PC-3 (cell line): ENCODE measurements around the gene GPR156. TPM values are rescaled to one million over a fixed set of nuclear protein-coding genes. Genes with fewer than 3 reads are reported as not detected.

Experiments used
- ATAC-seq: fragments of 200-7000 bp; cut with Tn5 transposase; 2 replicates; pipeline ENCODE4 v1.9.1; 2020; ENCODE audit warnings: mild to moderate bottlenecking, moderate library complexity
- BruUV-seq: library from RNA; stranded (reverse); fragments of 400-500 nt; replicated peaks from 2 replicates; lab custom pipeline; 2021; lab: Mats Ljungman, UMichigan
- CTCF ChIA-PET: fragments of 300-600 bp; sonication (Branson Sonifier 250); formaldehyde crosslinking; loops from one replicate; lab custom pipeline; 2022; ENCODE audit warnings: antibody characterized with exemption; lab: Charles Lee
- POLR2A ChIA-PET: fragments of 300-600 bp; sonication (Branson Sonifier 250); formaldehyde crosslinking; loops from one replicate; lab custom pipeline; 2022; ENCODE audit warnings: antibody characterized with exemption; ENCODE audit not compliant: unreplicated experiment; lab: Charles Lee
- DNase-seq: peaks from one replicate; pipeline ENCODE4 v3.0.0-alpha.2; 2015
- H2AFZ ChIP-seq: fragments of 300-600 bp; sonication (generic); 2 replicates; pipeline ENCODE4 v1.6.0; 2016; ENCODE audit warnings: antibody characterized with exemption, low read length
- H3F3A ChIP-seq: fragments of 300-600 bp; sonication (generic); one replicate; pipeline ENCODE4 v1.6.0; 2017; ENCODE audit warnings: antibody characterized with exemption, low read length, control low read depth, mild to moderate bottlenecking; ENCODE audit not compliant: unreplicated experiment
- H3K27ac ChIP-seq: fragments of 300-600 bp; sonication (generic); 2 replicates; pipeline ENCODE4 v1.5.1; 2016; ENCODE audit warnings: mild to moderate bottlenecking, low read length
- H3K27me3 ChIP-seq: fragments of 300-600 bp; sonication (generic); 2 replicates; pipeline ENCODE4 v1.6.1; 2016; ENCODE audit warnings: low read length, mixed read lengths
- H3K36me3 ChIP-seq: fragments of 300-600 bp; sonication (generic); 2 replicates; pipeline ENCODE4 v1.6.1; 2016; ENCODE audit warnings: low read depth, mixed run types, low read length, mixed read lengths
- H3K4me1 ChIP-seq: fragments of 300-600 bp; sonication (generic); 2 replicates; pipeline ENCODE4 v1.5.1; 2016; ENCODE audit warnings: low read length; ENCODE audit not compliant: insufficient read depth
- H3K4me2 ChIP-seq: fragments of 300-600 bp; sonication (generic); 2 replicates; pipeline ENCODE4 v1.6.0; 2016; ENCODE audit warnings: low read length
- H3K4me3 ChIP-seq: fragments of 300-600 bp; sonication (generic); 2 replicates; pipeline ENCODE4 v1.5.1; 2016; ENCODE audit warnings: mild to moderate bottlenecking, low read length, mixed read lengths
- H3K79me2 ChIP-seq: fragments of 300-600 bp; sonication (generic); 2 replicates; pipeline ENCODE4 v1.6.1; 2017; ENCODE audit warnings: low read length, mixed read lengths
- H3K9ac ChIP-seq: fragments of 300-600 bp; sonication (generic); 2 replicates; pipeline ENCODE4 v1.6.0; 2016; ENCODE audit warnings: mild to moderate bottlenecking, low read length
- H3K9me2 ChIP-seq: fragments of 300-600 bp; sonication (generic); replicated peaks from 2 replicates; pipeline ENCODE4 v1.6.1; 2016; ENCODE audit warnings: mixed run types, low read length, mixed read lengths
- H3K9me3 ChIP-seq: fragments of 300-600 bp; sonication (generic); 2 replicates; pipeline ENCODE4 v1.6.1; 2016; ENCODE audit warnings: low read length, mixed read lengths
- H4K20me1 ChIP-seq: fragments of 300-600 bp; sonication (generic); 2 replicates; pipeline ENCODE4 v1.6.1; 2016; ENCODE audit warnings: low read length, mixed read lengths
- CTCF ChIP-seq: fragments of 300-600 bp; sonication (generic); conservative IDR thresholded peaks from 2 replicates; pipeline ENCODE4 v1.5.1; 2017; ENCODE audit warnings: antibody characterized with exemption, low read depth, mild to moderate bottlenecking, low read length
- EZH2 ChIP-seq: fragments of 300-600 bp; sonication (generic); IDR thresholded peaks from one replicate; pipeline ENCODE4 v1.6.1; 2017; ENCODE audit warnings: antibody characterized with exemption, mild to moderate bottlenecking, low read length; ENCODE audit not compliant: unreplicated experiment
- EZH2phosphoT487 ChIP-seq: fragments of 300-600 bp; sonication (generic); IDR thresholded peaks from 2 replicates; pipeline ENCODE4 v1.6.1; 2018; ENCODE audit warnings: mild to moderate bottlenecking, antibody characterized with exemption, low read length, borderline replicate concordance
- intact Hi-C: fragments of 100-400 bp; cut with micrococcal nuclease; formaldehyde crosslinking; loops from 2 replicates; pipeline ENCODE4 v1.9.0; 2023
- total RNA-seq: library from RNA; depleted of rRNA; stranded (reverse); fragments of >200 nt; gene quantifications from 2 replicates; pipeline ENCODE4 v1.2.3, GENCODE V29; 2014

Gene GPR156
- total RNA-seq, 1 experiment from 2014 or later = 5.1 TPM

GRCh38 chr3:120272286-120272685 lies 12.7 kb downstream of the GPR156 start:
- H3K9me3 ChIP-seq = no peaks in the 10 kb centered on the region
- no peaks in the 10 kb centered on the region for H3K36me3 ChIP-seq
- H3K27me3 ChIP-seq = no peaks in the 10 kb centered on the region
- BruUV-seq = no TSS peak
- intact Hi-C loops = no loop called here
- TF ChIP-seq EZH2 = no peak
- no peak for TF ChIP-seq CTCF
- no peak for TF ChIP-seq EZH2phosphoT487
- H3K4me3 ChIP-seq = no peak overlapping the region
- no peaks in the 10 kb centered on the region for H3K9me2 ChIP-seq
- no peak overlapping the region for H2AFZ ChIP-seq
- ATAC-seq (no peak), DNase-seq (no peak)
- CTCF ChIA-PET = no interaction called here
- H3K4me2 ChIP-seq = no peak overlapping the region
- no peaks in the 10 kb centered on the region for H4K20me1 ChIP-seq
- POLR2A ChIA-PET = interaction anchor here (0.7 kb wide), 1 partner anchor 503 kb away, joined by 4 read pairs; no protein-coding TSS in a partner anchor
- no peak overlapping the region for H3K27ac ChIP-seq
- no peaks in the 10 kb centered on the region for H3K79me2 ChIP-seq
- no peaks in the 10 kb centered on the region for H3F3A ChIP-seq
- no peak overlapping the region for H3K9ac ChIP-seq
- H3K4me1 ChIP-seq = peaks cover 4% of the 10 kb centered on the region; the same call in 1 of the 2 replicates

DNA sequence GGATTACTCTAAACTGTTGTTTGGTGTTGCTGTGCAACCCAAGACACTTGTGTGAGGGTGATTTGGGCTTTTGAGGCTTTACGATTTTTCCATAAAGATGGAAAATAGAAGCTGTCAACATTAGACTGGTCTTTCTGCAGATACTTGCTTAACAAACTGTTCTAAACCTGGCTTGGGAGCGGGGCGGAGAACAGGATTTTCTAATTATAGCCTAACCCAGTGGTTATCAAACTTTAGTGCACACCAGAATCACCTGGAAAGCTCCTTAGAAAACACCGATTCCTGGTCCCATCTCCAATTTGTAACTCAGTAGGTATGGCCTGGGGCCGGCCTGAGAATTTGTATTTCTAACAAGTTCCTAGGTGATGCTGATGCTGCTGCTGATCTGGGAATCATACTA lies 19.0 kb downstream of the GPR156 start:
- no peak overlapping the region for H3K4me2 ChIP-seq
- H3K9me3 ChIP-seq = no peaks in the 10 kb centered on the region
- no peaks in the 10 kb centered on the region for H4K20me1 ChIP-seq
- no TSS peak for BruUV-seq
- ChIA-PET POLR2A (no interaction called here), CTCF (no interaction called here)
- TF ChIP-seq EZH2phosphoT487 (no peak), CTCF (no peak), EZH2 (no peak)
- no peaks in the 10 kb centered on the region for H3K27me3 ChIP-seq
- no peaks in the 10 kb centered on the region for H3K36me3 ChIP-seq
- no peak overlapping the region for H2AFZ ChIP-seq
- no peaks in the 10 kb centered on the region for H3F3A ChIP-seq
- H3K4me3 ChIP-seq = no peak overlapping the region
- no peak for DNase-seq
- no peak for ATAC-seq
- no peaks in the 10 kb centered on the region for H3K79me2 ChIP-seq
- H3K9me2 ChIP-seq = no peaks in the 10 kb centered on the region
- H3K9ac ChIP-seq = no peak overlapping the region
- H3K27ac ChIP-seq = no peak overlapping the region
- intact Hi-C loops = no loop called here
- H3K4me1 ChIP-seq = no peaks in the 10 kb centered on the region

GRCh38 chr3:120264963-120265362 lies 20.1 kb downstream of the GPR156 start:
- CTCF ChIA-PET = no interaction called here
- no peaks in the 10 kb centered on the region for H3K4me1 ChIP-seq
- no peak overlapping the region for H2AFZ ChIP-seq
- no peaks in the 10 kb centered on the region for H3K9me2 ChIP-seq
- no peaks in the 10 kb centered on the region for H3F3A ChIP-seq
- H3K36me3 ChIP-seq = no peaks in the 10 kb centered on the region
- no peaks in the 10 kb centered on the region for H4K20me1 ChIP-seq
- H3K4me3 ChIP-seq = no peak overlapping the region
- no peak overlapping the region for H3K4me2 ChIP-seq
- DNase-seq = no peak
- no peak; the same call in 1 of the 2 replicates for ATAC-seq
- H3K9me3 ChIP-seq = no peaks in the 10 kb centered on the region
- no peak overlapping the region for H3K27ac ChIP-seq
- TF ChIP-seq EZH2phosphoT487 = no peak
- no peak for TF ChIP-seq CTCF
- no peak for TF ChIP-seq EZH2
- no TSS peak for BruUV-seq
- no peaks in the 10 kb centered on the region for H3K27me3 ChIP-seq
- no peaks in the 10 kb centered on the region for H3K79me2 ChIP-seq
- H3K9ac ChIP-seq = no peak overlapping the region
- intact Hi-C loops = no loop called here
- POLR2A ChIA-PET = no interaction called here
